Left lung (tissue), 10 donors: ENCODE data around the gene LMO1. TPM values are rescaled to one million over a fixed set of nuclear protein-coding genes. Genes with fewer than 3 reads are reported as not detected.

Experiments
- ATAC-seq: fragments of 200-7000 bp; cut with Tn5 transposase; one replicate; pipeline ENCODE4 v1.9.1; 2020; ENCODE audit warnings: moderate library complexity
- DNase-seq, 4 donors: peaks; one replicate each; pipeline ENCODE4 v3.0.0-alpha.2; 2013 to 2020
- H3K27ac ChIP-seq, 2 donors: fragments of 200-600 bp; sonication (generic) in 1 of 2; one replicate each; pipeline versions ENCODE4 v1.5.0 to v1.8.0; 2020 to 2021
- H3K27me3 ChIP-seq, 2 donors: fragments of 200-600 bp; sonication (generic) in 1 of 2; one replicate each; pipeline versions ENCODE4 v1.5.0 to v1.8.0; 2020 to 2021
- H3K36me3 ChIP-seq, 2 donors: fragments of 200-600 bp; sonication (generic) in 1 of 2; one replicate each; pipeline versions ENCODE4 v1.5.0 to v1.8.0; 2020 to 2021
- H3K4me1 ChIP-seq, 2 donors: fragments of 200-600 bp; one replicate each; pipeline ENCODE4 v1.8.0; 2021
- H3K4me3 ChIP-seq, 2 donors: fragments of 200-600 bp; sonication (generic) in 1 of 2; one replicate each; pipeline versions ENCODE4 v1.5.0 to v1.8.0; 2020 to 2021; ENCODE audit warnings: mild to moderate bottlenecking in 1 of 2
- H3K9me3 ChIP-seq, 2 donors: fragments of 200-600 bp; sonication (generic) in 1 of 2; one replicate each; pipeline versions ENCODE4 v1.5.0 to v1.8.0; 2020 to 2021
- intact Hi-C, 2 donors: fragments of 100-400 bp; cut with DNase I; formaldehyde crosslinking; loops; one replicate each; pipeline versions ENCODE4 v1.11.2 to v1.14.2; 2022
- polyA plus RNA-seq, 6 donors: library from polyadenylated mRNA; unstranded; fragments of 120-200 nt; gene quantifications; one replicate each; pipeline ENCODE4 v1.2.1, GENCODE V29; 2013; ENCODE audit not compliant: insufficient read length in 6 of 6
- total RNA-seq, 2 donors: library from RNA; stranded (reverse); fragmentation: NEBNext Ultra II Directional; extraction: Animal tissue kit (Norgen Biotek cat#: 25700); gene quantifications; one replicate each; pipeline ENCODE4 v1.2.1, GENCODE V29; 2021
- TF ChIP-seq, protein P1 (sequence below), 2 donors: fragments of 200-600 bp; sonication (generic) in 1 of 2; IDR thresholded peaks; one replicate each; pipeline versions ENCODE4 v1.5.0 to v1.8.0; 2021; ENCODE audit warnings: antibody characterized with exemption in 2 of 2
- donor health status: DM: no; HTN: yes; CAD: no.
- donor health status: DM: no; HTN: no; CAD: no.

LMO1 gene
- total and polyA plus RNA-seq, 8 donors, result 0.18 to 0.48 (median 0.23) TPM; not detected in 3

DNA sequence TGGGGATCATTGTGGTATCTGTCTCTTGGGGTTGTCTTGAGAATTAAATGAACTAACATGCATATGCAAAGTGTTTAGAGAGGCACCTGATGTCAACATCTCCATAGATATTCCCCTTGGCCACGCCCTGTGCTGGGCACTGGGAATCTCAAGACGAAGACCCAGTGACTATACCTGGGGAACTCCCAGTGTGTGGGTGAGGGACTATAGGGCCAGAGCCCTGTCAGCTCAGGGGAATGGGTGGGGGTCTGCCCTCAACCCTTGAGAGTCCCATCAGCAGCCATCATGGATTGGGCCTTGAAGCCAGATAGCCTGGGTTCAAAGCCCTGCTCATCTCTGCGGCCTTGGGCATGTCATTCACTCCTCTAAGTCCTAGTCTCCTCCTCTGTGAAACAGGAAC, 21.6 kb upstream of the LMO1 start:
- intact Hi-C loops, result no loop called here
- Histone ChIP-seq H3K27me3 (peaks cover 0 to 24% of the 10 kb centered on the region in 2 donors), H3K4me1 (no peaks in the 10 kb centered on the region), H3K4me3 (no peak overlapping the region), H3K9me3 (no peaks in the 10 kb centered on the region), H3K36me3 (no peaks in the 10 kb centered on the region), H3K27ac (no peak overlapping the region)
- DNase-seq (no peak), ATAC-seq (no peak)
- TF ChIP-seq, protein P1, sequence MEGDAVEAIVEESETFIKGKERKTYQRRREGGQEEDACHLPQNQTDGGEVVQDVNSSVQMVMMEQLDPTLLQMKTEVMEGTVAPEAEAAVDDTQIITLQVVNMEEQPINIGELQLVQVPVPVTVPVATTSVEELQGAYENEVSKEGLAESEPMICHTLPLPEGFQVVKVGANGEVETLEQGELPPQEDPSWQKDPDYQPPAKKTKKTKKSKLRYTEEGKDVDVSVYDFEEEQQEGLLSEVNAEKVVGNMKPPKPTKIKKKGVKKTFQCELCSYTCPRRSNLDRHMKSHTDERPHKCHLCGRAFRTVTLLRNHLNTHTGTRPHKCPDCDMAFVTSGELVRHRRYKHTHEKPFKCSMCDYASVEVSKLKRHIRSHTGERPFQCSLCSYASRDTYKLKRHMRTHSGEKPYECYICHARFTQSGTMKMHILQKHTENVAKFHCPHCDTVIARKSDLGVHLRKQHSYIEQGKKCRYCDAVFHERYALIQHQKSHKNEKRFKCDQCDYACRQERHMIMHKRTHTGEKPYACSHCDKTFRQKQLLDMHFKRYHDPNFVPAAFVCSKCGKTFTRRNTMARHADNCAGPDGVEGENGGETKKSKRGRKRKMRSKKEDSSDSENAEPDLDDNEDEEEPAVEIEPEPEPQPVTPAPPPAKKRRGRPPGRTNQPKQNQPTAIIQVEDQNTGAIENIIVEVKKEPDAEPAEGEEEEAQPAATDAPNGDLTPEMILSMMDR (IDR thresholded peaks at IDR 0.05), result no peak

DNA sequence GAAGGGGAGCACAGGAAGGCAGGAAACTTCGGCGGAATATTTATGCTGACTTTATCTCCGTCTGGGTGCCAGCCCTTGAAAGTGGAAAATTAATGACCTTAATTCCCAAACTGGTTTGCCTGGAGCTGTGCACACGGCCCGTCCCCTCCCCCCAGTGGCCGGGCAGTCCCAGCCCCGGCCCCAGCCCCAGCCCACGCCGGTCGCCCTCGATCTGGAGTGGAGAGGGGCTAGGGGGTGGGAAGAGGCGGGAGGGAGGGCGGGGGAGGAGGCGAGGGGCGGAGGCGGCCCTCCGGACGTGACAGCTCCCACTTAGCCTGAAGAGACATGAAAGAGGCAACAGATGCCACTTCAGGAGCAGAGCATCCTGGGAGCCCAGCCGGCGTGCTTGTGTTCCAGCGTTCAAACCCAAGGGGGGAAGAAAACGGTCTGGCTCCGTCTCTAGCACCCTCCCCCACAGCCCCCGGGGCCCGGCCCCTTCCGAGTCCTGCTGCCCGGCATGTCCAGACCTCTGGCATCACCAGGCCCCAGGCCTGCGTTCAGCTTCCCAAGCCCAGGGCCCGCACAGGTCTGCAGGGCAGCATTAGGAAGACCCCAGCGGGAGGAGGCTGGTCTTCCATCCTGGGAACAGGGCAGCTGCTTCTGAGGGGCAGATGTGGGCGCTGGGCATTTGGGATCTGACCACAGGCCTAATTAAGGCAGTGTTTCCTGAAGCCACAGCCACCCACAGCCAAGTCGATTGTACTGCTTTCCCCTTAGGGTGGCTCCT, 20.0 kb upstream of the LMO1 start:
- ATAC-seq, result peak; percentile 83
- peak overlapping the region; percentile 3 to 6 for H3K4me3 ChIP-seq
- TF ChIP-seq, protein P1 (IDR thresholded peaks at IDR 0.05), result no peak
- H3K27me3 ChIP-seq, result peaks cover 0 to 24% of the 10 kb centered on the region in 2 donors
- DNase-seq, result peak in 2 of 4 donors; percentile 61 to 74
- no peak overlapping the region for H3K27ac ChIP-seq
- H3K9me3 ChIP-seq, result no peaks in the 10 kb centered on the region
- intact Hi-C loops, result no loop called here
- no peaks in the 10 kb centered on the region for H3K36me3 ChIP-seq
- H3K4me1 ChIP-seq, result no peaks in the 10 kb centered on the region

DNA sequence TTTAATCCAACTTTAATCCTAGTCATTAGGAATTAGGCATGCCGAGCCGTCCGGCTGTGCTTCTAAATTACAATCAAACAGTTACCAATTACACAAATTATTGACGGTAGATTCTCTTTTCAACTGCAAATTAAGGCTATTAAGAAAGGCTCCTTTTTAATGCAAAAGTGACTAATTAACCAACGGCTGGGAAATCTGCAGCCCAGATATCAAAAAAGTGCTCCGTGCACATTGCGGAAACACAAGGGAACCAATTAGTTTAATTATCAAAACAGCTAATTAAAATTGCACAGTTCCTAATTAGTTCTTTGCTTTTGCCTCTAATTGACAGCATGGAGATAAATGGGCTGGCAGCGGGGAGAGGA, 19.4 kb upstream of the LMO1 start:
- H3K4me3 ChIP-seq, result peak overlapping the region; percentile 3 to 6

DNA sequence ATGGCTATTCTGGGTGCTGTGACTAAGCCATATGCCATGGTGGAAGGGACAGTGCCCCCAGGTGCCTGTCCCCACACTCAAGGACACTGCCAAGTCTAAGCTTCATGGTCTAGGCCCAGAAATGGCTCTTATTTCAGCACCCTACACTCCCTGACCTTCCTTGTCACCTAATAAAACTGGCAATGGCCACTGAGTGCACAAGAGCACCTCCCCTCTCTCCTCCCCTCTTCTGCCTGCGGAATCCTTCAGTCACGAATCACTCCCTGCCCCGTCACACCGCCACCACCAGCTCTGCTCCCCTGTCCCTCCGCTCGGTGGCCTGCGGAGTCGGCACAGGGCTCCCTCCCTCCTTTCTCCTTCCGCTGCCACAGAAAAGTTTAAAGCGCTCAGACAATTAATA, 19.0 kb upstream of the LMO1 start:
- H3K9me3 ChIP-seq, result no peaks in the 10 kb centered on the region
- TF ChIP-seq, protein P1 (IDR thresholded peaks at IDR 0.05), result no peak
- DNase-seq, result peak in 1 of 4 donors; percentile 16

More for the DNA sequence above, 19.4 kb upstream of the LMO1 start:
- H3K4me1 ChIP-seq, result no peaks in the 10 kb centered on the region
- no peak for DNase-seq
- H3K27me3 ChIP-seq, result peaks cover 0 to 24% of the 10 kb centered on the region in 2 donors
- no peaks in the 10 kb centered on the region for H3K9me3 ChIP-seq
- no peak overlapping the region for H3K27ac ChIP-seq
- intact Hi-C loops, result no loop called here
- H3K36me3 ChIP-seq, result no peaks in the 10 kb centered on the region
- no peak for ATAC-seq
- TF ChIP-seq, protein P1 (IDR thresholded peaks at IDR 0.05), result no peak

DNA sequence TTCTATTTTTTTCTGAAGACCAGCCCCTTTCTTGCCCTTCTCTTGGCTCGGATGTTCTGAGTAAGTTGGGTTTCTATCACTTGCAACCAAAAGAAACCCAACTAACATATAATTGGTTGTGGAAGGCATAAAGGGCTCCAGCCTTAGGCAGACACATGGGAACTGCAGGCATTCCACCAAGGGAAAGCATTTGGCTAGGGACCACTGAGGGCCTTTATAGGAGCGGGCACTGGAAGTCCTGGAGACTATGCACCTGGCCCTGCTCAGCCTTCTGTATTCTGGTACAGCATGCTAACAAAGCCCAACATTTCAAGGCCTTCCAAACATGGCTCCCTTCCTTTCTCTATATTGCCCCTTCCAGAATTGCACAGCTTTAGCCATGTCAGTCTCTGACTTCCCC, 17.6 kb upstream of the LMO1 start:
- intact Hi-C loops, result no loop called here
- Histone ChIP-seq H3K9me3 (no peaks in the 10 kb centered on the region), H3K27ac (no peak overlapping the region), H3K4me3 (no peak overlapping the region), H3K27me3 (peaks cover 0 to 24% of the 10 kb centered on the region in 2 donors), H3K4me1 (no peaks in the 10 kb centered on the region), H3K36me3 (no peaks in the 10 kb centered on the region)
- ATAC-seq (no peak), DNase-seq (no peak)
- TF ChIP-seq, protein P1 (IDR thresholded peaks at IDR 0.05), result no peak

More for the DNA sequence above, 19.0 kb upstream of the LMO1 start:
- intact Hi-C loops, result no loop called here
- Histone ChIP-seq H3K27me3 (peaks cover 0 to 24% of the 10 kb centered on the region in 2 donors), H3K27ac (no peak overlapping the region), H3K4me3 (no peak overlapping the region), H3K4me1 (no peaks in the 10 kb centered on the region), H3K36me3 (no peaks in the 10 kb centered on the region)
- ATAC-seq, result no peak
